ENCODE results near the gene PKMYT1. TPM values are rescaled to one million over a fixed set of nuclear protein-coding genes. Genes with fewer than 3 reads are reported as not detected.

The PKMYT1 gene
- total and polyA plus RNA-seq, 9 of the 15 experiments (the other 6 are each of a cell fraction or from before 2014, with no cell fraction given) = 8.7 to 201 (median 37.8) TPM

DNA sequence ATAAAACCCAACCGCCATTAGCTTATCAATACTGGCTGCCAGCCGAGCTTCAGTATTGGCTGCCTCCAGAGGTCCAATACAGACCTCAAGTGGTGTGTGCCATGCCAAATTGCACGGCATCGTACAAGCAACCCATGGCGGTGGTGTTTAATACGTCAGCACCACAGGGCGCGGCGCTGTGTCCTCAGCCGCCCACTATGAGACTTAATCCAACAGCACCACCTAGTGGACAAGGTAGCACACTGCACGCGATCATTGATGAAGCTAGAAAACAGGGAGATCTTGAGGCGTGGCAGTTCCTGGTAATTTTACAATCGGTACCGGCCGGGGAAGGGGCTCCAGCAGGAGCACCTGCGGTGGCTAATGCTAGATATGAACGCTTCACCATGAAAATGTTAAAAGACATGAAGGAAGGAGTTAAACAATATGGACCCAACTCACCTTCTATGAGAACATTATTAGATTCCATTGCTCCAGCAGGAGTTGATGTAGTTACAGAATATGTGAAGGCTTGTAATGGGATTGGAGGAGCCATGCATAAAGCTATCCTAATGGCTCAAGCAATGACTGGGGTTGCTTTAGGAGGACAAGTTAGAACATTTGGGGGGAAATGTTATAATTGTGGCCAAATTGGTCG, 53.1 kb downstream of the PKMYT1 start (continued):
- TF ChIP-seq RBM39 (optimal IDR thresholded peaks at IDR 0.05; ENCODE audit: low read depth, low read length) (no peak), ELF1 (tag; IDR thresholded peaks at IDR 0.05) (no peak)

DNA sequence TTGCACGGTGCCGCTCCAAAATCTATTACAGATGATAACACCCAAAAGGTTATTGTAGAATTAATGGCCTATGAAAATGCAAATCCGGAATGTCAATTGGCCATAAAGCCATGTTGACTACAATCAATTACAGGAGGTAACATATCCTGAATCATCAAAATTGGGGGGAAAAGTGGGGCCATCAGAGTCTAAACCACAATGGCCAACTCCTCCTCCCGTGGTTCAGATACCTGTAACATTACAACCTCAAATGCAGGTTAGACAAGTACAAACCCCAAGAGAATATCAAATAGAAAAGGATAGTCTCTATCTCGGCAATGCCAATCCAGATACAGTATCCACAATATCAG, 53.6 kb downstream of the PKMYT1 start:
- 58% methylated on average over 5 of the region's 5 CpGs for WGBS (ENCODE audit: insufficient coverage, low coverage, missing lambda C conversion rate)
- H3K79me2 ChIP-seq (ENCODE audit: control insufficient read depth, insufficient read depth, low read length) = no peaks in the 10 kb centered on the region
- H3K27ac ChIP-seq (ENCODE audit: extremely low read depth, low read depth, low read length) = no peak overlapping the region
- POLR2A ChIA-PET = interaction anchor here (0.7 to 1.0 kb wide), 3 partner anchors 13 to 123 kb away, joined by 3 read pairs; partner anchors contain the start of gene FLYWCH1
- no peaks in the 10 kb centered on the region for H3K27me3 ChIP-seq (ENCODE audit: control insufficient read depth in 2 of 2, insufficient read depth in 2 of 2, low read length in 2 of 2)
- no peak for FAIRE-seq
- H2AFZ ChIP-seq (ENCODE audit: low read depth, low read length) = peak overlapping the region; percentile 86
- no peaks in the 10 kb centered on the region for H3K9me1 ChIP-seq (ENCODE audit: control insufficient read depth, insufficient read depth, low read length)
- no peak overlapping the region for H3K4me3 ChIP-seq
- CTCF ChIA-PET (ENCODE audit: low intra/inter-chr PET ratio) = interaction anchor here (1.1 to 2.2 kb wide), 3 partner anchors 52 to 732 kb away, joined by 3 to 17 read pairs (median 12); no protein-coding TSS in a partner anchor
- H3K9ac ChIP-seq (ENCODE audit: insufficient read depth in 1 of 2, low read depth in 2 of 2, low read length in 2 of 2) = no peak overlapping the region
- H3K4me2 ChIP-seq (ENCODE audit: insufficient read depth, low read length) = peak overlapping the region; percentile 65
- H3K9me3 ChIP-seq (replicated peaks; ENCODE audit: control insufficient read depth, insufficient read depth, low read depth, low read length) = no peaks in the 10 kb centered on the region
- intact Hi-C loops (cut with micrococcal nuclease) (loop anchor here (5.0 kb wide), 1 partner anchor 56 kb away; the partner anchor contains the start of gene PKMYT1), in situ Hi-C loops (cut with MboI) (loop anchor here (5.0 kb wide), 1 partner anchor 89 kb away; no protein-coding TSS in a partner anchor)
- TF ChIP-seq SMAD4 (CRISPR knock-in tag; conservative IDR thresholded peaks at IDR 0.05) (no peak), RBM39 (optimal IDR thresholded peaks at IDR 0.05; ENCODE audit: low read depth, low read length) (peak; percentile 42), XRCC4 (IDR thresholded peaks at IDR 0.05; ENCODE audit: extremely low read depth, insufficient read depth, insufficient read length) (no peak), OTX1 (CRISPR knock-in tag; IDR thresholded peaks at IDR 0.05) (no peak), ZNF695 (CRISPR knock-in tag; IDR thresholded peaks at IDR 0.05) (no peak), C11orf30 (IDR thresholded peaks at IDR 0.05; ENCODE audit: low read depth) (peak; percentile 57), NRF1 (conservative IDR thresholded peaks at IDR 0.05 in 1 of 2, IDR thresholded peaks at IDR 0.05 in 1 of 2) (peak in 1 of 2 experiments; percentile 15; a peak in 1 of 4 replicates), ZNF316 (IDR thresholded peaks at IDR 0.05) (peak; percentile 55; the same call in 1 of the 2 replicates)
- peak; percentile 38; the same call in 2 of the 3 replicates for ATAC-seq
- H3K36me3 ChIP-seq (ENCODE audit: control insufficient read depth, insufficient read depth, low read length) = peaks cover 22% of the 10 kb centered on the region; the same call in 1 of the 3 replicates
- H3K4me1 ChIP-seq (replicated peaks in 1 of 2; ENCODE audit: control insufficient read depth in 2 of 2, insufficient read depth in 2 of 2, low read length in 2 of 2) = peaks cover 3 to 22% of the 10 kb centered on the region in 2 experiments; a peak in 3 of 5 replicates
- no TSS peak for BruUV-seq (replicated peaks)
- no peak for DNase-seq (ENCODE audit: extremely low read depth in 1 of 4, low spot score in 3 of 4)
- no peaks in the 10 kb centered on the region for H4K20me1 ChIP-seq (replicated peaks; ENCODE audit: control insufficient read depth, insufficient read depth, low read length)
